Sciatic nerve (tissue), 2 donors: Measurements from ENCODE around the gene SUPT3H. TPM values are rescaled to one million over a fixed set of nuclear protein-coding genes. Genes with fewer than 3 reads are reported as not detected.
"Not testable (repeated sequence)": the region's sequence is repeated elsewhere in the genome, so short reads cannot be mapped to it uniquely, and the experiment has no call there.

Source experiments
- ATAC-seq: fragments of 200-7000 bp; cut with Tn5 transposase; one replicate; pipeline ENCODE4 v1.9.1; 2020; ENCODE audit warnings: mild to moderate bottlenecking, moderate library complexity
- DNase-seq: peaks from one replicate; pipeline ENCODE4 v3.0.0-alpha.2; 2020; ENCODE audit warnings: low spot score
- intact Hi-C: fragments of 100-400 bp; cut with DNase I; formaldehyde crosslinking; loops from one replicate; pipeline ENCODE4 v1.14.2; 2022
- total RNA-seq: library from RNA; stranded (reverse); fragmentation: NEBNext Ultra II Directional; extraction: Animal tissue kit (Norgen Biotek cat#: 25700); gene quantifications from one replicate; pipeline ENCODE4 v1.2.1, GENCODE V29; 2021
- donor health status: DM: no; HTN: no; CAD: no.
- donor health status: DM: no; HTN: no; CAD: no.

Gene SUPT3H
- total RNA-seq, 1 donor from 2014 or later = 12.9 TPM

GRCh38 chr6:45047573-45047972, 330.2 kb downstream of the SUPT3H start:
- DNase-seq = no peak
- no peak for ATAC-seq
- intact Hi-C loops = no loop called here

GRCh38 chr6:45045253-45045601, 332.5 kb downstream of the SUPT3H start:
- DNase-seq (no peak), ATAC-seq (no peak)
- intact Hi-C loops = no loop called here

- ATAC-seq = no peak
- no peak for DNase-seq
- intact Hi-C loops = no loop called here
Measured at GRCh38 chr6:45044510-45045252, 333.1 kb downstream of the SUPT3H start.

- intact Hi-C loops = no loop called here
- no peak for DNase-seq
- ATAC-seq = no peak
Measured at GRCh38 chr6:45044086-45044485, 333.6 kb downstream of the SUPT3H start.

GRCh38 chr6:45042673-45043072, 335.1 kb downstream of the SUPT3H start:
- ATAC-seq, DNase-seq, intact Hi-C loops: not testable (repeated sequence)

- intact Hi-C loops = no loop called here
- ATAC-seq = no peak
Measured at GRCh38 chr6:45038226-45038625, 339.5 kb downstream of the SUPT3H start.

GRCh38 chr6:45036103-45036502, 341.6 kb downstream of the SUPT3H start:
- no peak for ATAC-seq
- intact Hi-C loops = no loop called here
- no peak for DNase-seq

More at GRCh38 chr6:45038226-45038625, 339.5 kb downstream of the SUPT3H start:
- no peak for DNase-seq

GRCh38 chr6:45032426-45032825, 345.3 kb downstream of the SUPT3H start:
- DNase-seq (no peak), ATAC-seq (no peak)
- intact Hi-C loops = no loop called here

GRCh38 chr6:45031601-45032000, 346.1 kb downstream of the SUPT3H start:
- intact Hi-C loops = no loop called here
- DNase-seq (no peak), ATAC-seq (no peak)

- intact Hi-C loops = no loop called here
- no peak for DNase-seq
- no peak for ATAC-seq
Measured at GRCh38 chr6:45027126-45027525, 350.6 kb downstream of the SUPT3H start.

GRCh38 chr6:45026003-45026516, 351.7 kb downstream of the SUPT3H start:
- DNase-seq (no peak), ATAC-seq (no peak)
- intact Hi-C loops = no loop called here

GRCh38 chr6:45024610-45025009, 353.1 kb downstream of the SUPT3H start:
- DNase-seq = no peak
- intact Hi-C loops = no loop called here

GRCh38 chr6:45021676-45022075, 356.1 kb downstream of the SUPT3H start:
- DNase-seq (no peak), ATAC-seq (no peak)
- intact Hi-C loops = no loop called here

More at GRCh38 chr6:45024610-45025009, 353.1 kb downstream of the SUPT3H start:
- ATAC-seq = no peak

- intact Hi-C loops = no loop called here
- ATAC-seq (no peak), DNase-seq (no peak)
Measured at GRCh38 chr6:45012687-45013086, 365.0 kb downstream of the SUPT3H start.

GRCh38 chr6:45009576-45009975, 368.2 kb downstream of the SUPT3H start:
- no peak for ATAC-seq

GRCh38 chr6:45006893-45007292, 370.8 kb downstream of the SUPT3H start:
- intact Hi-C loops = no loop called here
- ATAC-seq (no peak), DNase-seq (no peak)

More at GRCh38 chr6:45009576-45009975, 368.2 kb downstream of the SUPT3H start:
- DNase-seq = no peak
- intact Hi-C loops = no loop called here

GRCh38 chr6:45003961-45004360, 373.8 kb downstream of the SUPT3H start:
- DNase-seq (no peak), ATAC-seq (no peak)
- intact Hi-C loops = no loop called here

- intact Hi-C loops = no loop called here
- DNase-seq = no peak
- no peak for ATAC-seq
Measured at GRCh38 chr6:45003387-45003786, 374.3 kb downstream of the SUPT3H start.

- intact Hi-C loops = no loop called here
- ATAC-seq (no peak), DNase-seq (no peak)
Measured at GRCh38 chr6:45002390-45003105, 375.2 kb downstream of the SUPT3H start.

GRCh38 chr6:45001663-45002062, 376.1 kb downstream of the SUPT3H start:
- intact Hi-C loops = no loop called here
- ATAC-seq = no peak
- DNase-seq = no peak
